ENCODE results near the gene PPP1R26. TPM values are rescaled to one million over a fixed set of nuclear protein-coding genes. Genes with fewer than 3 reads are reported as not detected.

PPP1R26 gene
- total RNA-seq, 1 donor from 2014 or later, result 27.9 TPM

- DNase-seq (ENCODE audit: low read depth), result no peak
- no peak for FAIRE-seq
- H3K36me3 ChIP-seq (ENCODE audit: control insufficient read depth, insufficient read depth, low read length), result peaks cover 3% of the 10 kb centered on the region
- TF ChIP-seq CTCF (IDR thresholded peaks at IDR 0.05; ENCODE audit: insufficient read depth, low read length, severe bottlenecking), result no peak
- no peak overlapping the region for H3K4me3 ChIP-seq (ENCODE audit: low read depth, low read length)
- no peaks in the 10 kb centered on the region for H3K27me3 ChIP-seq (ENCODE audit: control insufficient read depth, insufficient read depth, low read length)
Measured at GRCh38 chr9:135482015-135482754, 2.6 kb downstream of the PPP1R26 start.

- H3K36me3 ChIP-seq (ENCODE audit: control insufficient read depth, insufficient read depth, low read length), result peaks cover 5% of the 10 kb centered on the region
- no peak for FAIRE-seq
- no peak overlapping the region for H3K4me3 ChIP-seq (ENCODE audit: low read depth, low read length)
- DNase-seq (ENCODE audit: low read depth), result no peak
- H3K27me3 ChIP-seq (ENCODE audit: control insufficient read depth, insufficient read depth, low read length), result no peaks in the 10 kb centered on the region
- no peak for TF ChIP-seq CTCF (IDR thresholded peaks at IDR 0.05; ENCODE audit: insufficient read depth, low read length, severe bottlenecking)
Measured at GRCh38 chr9:135484460-135485277, 5.1 kb downstream of the PPP1R26 start.

- no peak for FAIRE-seq
- no peak for DNase-seq (ENCODE audit: low read depth)
- H3K36me3 ChIP-seq (ENCODE audit: control insufficient read depth, insufficient read depth, low read length), result peaks cover 5% of the 10 kb centered on the region
Measured at GRCh38 chr9:135485385-135485784, 5.8 kb downstream of the PPP1R26 start.

GRCh38 chr9:135485832-135486231 is 6.2 kb downstream of the PPP1R26 start:
- DNase-seq (ENCODE audit: low read depth) (no peak), FAIRE-seq (no peak)
- Histone ChIP-seq H3K27me3 (ENCODE audit: control insufficient read depth, insufficient read depth, low read length) (no peaks in the 10 kb centered on the region), H3K36me3 (ENCODE audit: control insufficient read depth, insufficient read depth, low read length) (peaks cover 5% of the 10 kb centered on the region), H3K4me3 (ENCODE audit: low read depth, low read length) (no peak overlapping the region)
- TF ChIP-seq CTCF (IDR thresholded peaks at IDR 0.05; ENCODE audit: insufficient read depth, low read length, severe bottlenecking), result no peak

More at GRCh38 chr9:135485385-135485784, 5.8 kb downstream of the PPP1R26 start:
- no peak overlapping the region for H3K4me3 ChIP-seq (ENCODE audit: low read depth, low read length)
- H3K27me3 ChIP-seq (ENCODE audit: control insufficient read depth, insufficient read depth, low read length), result no peaks in the 10 kb centered on the region
- TF ChIP-seq CTCF (IDR thresholded peaks at IDR 0.05; ENCODE audit: insufficient read depth, low read length, severe bottlenecking), result no peak

- TF ChIP-seq CTCF (IDR thresholded peaks at IDR 0.05; ENCODE audit: insufficient read depth, low read length, severe bottlenecking), result no peak
- no peak for DNase-seq (ENCODE audit: low read depth)
- Histone ChIP-seq H3K4me3 (ENCODE audit: low read depth, low read length) (no peak overlapping the region), H3K36me3 (ENCODE audit: control insufficient read depth, insufficient read depth, low read length) (peaks cover 5% of the 10 kb centered on the region), H3K27me3 (ENCODE audit: control insufficient read depth, insufficient read depth, low read length) (no peaks in the 10 kb centered on the region)
- FAIRE-seq, result no peak
Measured at GRCh38 chr9:135486267-135487065, 6.9 kb downstream of the PPP1R26 start.

All from bronchial epithelial cell (primary cell).